Skeletal muscle satellite cell (primary cell): ENCODE data around the gene ERCC6L2.

Experiments used
- H3K27me3 ChIP-seq: 2 replicates; pipeline ENCODE4 v1.7.0; 2013; ENCODE audit warnings: low read length; ENCODE audit not compliant: control insufficient read depth, insufficient read depth
- H3K36me3 ChIP-seq: 2 replicates; pipeline ENCODE4 v1.7.0; 2013; ENCODE audit warnings: mild to moderate bottlenecking, control low read depth, low read length; ENCODE audit not compliant: insufficient read depth
- H3K4me1 ChIP-seq: 2 replicates; pipeline ENCODE4 v1.7.0; 2013; ENCODE audit warnings: low read length; ENCODE audit not compliant: control insufficient read depth, insufficient read depth
- H3K4me2 ChIP-seq: 2 replicates; pipeline ENCODE4 v1.7.0; 2013; ENCODE audit warnings: mild to moderate bottlenecking, low read length
- H3K4me3 ChIP-seq: 2 replicates; pipeline ENCODE4 v1.7.0; 2013; ENCODE audit warnings: low read length
- H3K9ac ChIP-seq: 2 replicates; pipeline ENCODE4 v1.7.0; 2013; ENCODE audit warnings: mild to moderate bottlenecking, low read depth, low read length, moderate library complexity
- H3K9me3 ChIP-seq: replicated peaks from 2 replicates; pipeline ENCODE4 v1.7.0; 2013; ENCODE audit warnings: mild to moderate bottlenecking, control low read depth, low read length

The ERCC6L2 gene

DNA sequence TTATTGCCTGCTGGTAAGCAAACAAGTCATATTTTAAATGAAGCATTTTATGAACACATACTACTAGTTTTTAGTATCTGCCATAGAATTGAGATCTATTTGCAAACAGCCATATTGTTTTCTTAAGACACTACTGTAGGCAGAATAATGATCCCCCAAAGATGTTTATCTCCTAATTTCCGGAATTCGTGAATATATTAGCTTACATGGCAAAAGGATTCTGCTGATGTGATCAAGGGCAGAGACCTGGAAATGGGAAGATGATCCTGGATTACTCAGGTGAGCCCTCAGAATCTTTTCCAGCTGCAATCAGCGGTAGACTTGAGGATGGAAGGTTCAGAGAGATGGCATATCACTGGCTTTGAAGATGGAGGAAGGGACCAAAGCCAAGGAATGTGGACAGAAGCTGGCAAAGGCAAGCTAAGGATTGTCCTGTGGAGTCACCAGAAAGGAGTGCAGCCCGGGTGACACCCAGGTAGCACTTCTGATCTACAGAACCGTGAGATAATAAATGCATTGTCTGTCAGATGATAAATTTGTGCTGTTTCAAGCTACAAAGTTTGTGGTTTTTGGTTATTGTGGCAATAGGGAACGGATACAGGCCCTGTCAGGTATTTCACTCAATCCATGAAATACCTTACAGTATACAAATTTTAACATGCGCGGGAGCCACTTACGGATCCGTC, 1.0 kb upstream of the ERCC6L2 start:
- Histone ChIP-seq H3K4me2 (no peak overlapping the region), H3K9ac (no peak overlapping the region), H3K4me1 (peaks cover 12% of the 10 kb centered on the region), H3K9me3 (no peaks in the 10 kb centered on the region), H3K36me3 (no peaks in the 10 kb centered on the region), H3K4me3 (no peak overlapping the region), H3K27me3 (no peaks in the 10 kb centered on the region)

DNA sequence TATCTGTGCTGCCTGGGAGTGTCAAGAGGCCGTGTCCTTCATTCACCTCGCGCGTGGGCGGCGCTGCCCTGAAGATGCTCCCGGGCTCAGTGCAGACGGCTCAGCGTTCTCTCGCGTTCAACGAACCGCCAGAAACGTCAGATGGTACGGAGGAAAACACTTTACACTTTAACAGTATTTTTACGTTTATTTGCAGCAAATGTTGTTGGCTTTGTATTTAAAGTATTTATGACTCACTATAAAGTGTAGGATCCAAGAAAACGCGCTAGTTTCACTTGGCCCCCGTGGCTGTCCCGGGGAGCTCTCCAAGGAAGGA, 544 bp upstream of the ERCC6L2 start:
- no peaks in the 10 kb centered on the region for H3K9me3 ChIP-seq
- no peaks in the 10 kb centered on the region for H3K36me3 ChIP-seq
- no peaks in the 10 kb centered on the region for H3K27me3 ChIP-seq
- H3K4me1 ChIP-seq = peaks cover 17% of the 10 kb centered on the region
- H3K4me2 ChIP-seq = no peak overlapping the region
- no peak overlapping the region for H3K4me3 ChIP-seq
- no peak overlapping the region for H3K9ac ChIP-seq

DNA sequence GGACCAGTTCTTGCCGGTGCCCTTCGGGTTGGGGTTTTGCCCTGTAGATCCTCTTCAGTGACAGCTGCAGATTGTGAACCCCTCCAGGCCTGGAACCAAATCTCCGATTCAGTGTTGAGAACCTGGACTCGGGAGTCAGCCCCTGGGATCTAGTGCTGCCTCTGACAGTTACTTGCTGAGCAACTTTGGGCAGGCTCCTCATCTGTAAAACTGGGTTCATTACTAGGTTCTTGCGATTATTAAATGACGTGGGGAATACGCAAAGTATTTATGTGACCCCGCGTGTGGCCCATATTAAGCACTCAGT, 600 bp downstream of the ERCC6L2 start:
- H3K4me1 ChIP-seq = peaks cover 26% of the 10 kb centered on the region
- peaks cover 2% of the 10 kb centered on the region for H3K36me3 ChIP-seq
- no peak overlapping the region for H3K9ac ChIP-seq
- no peak overlapping the region for H3K4me2 ChIP-seq
- no peak overlapping the region for H3K4me3 ChIP-seq
- no peaks in the 10 kb centered on the region for H3K9me3 ChIP-seq
- no peaks in the 10 kb centered on the region for H3K27me3 ChIP-seq

DNA sequence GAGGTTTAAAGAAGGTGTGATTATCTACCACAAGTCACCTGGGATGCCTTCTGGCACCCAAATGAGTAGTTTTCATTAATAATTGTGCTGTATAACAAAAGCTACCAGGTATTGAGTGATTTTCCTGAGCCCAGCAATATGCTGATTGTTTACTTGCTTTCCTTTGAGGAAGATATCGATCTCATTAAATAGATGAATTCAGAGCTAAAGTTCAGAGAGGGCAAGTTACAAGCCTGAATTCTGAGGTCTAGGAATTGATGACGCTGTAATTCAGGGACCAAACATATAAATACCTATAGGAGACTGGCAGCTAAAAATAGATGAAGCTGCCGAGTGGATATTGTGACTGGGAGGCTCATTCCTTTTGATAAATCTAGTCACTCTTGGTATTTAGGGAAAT, 1.1 kb downstream of the ERCC6L2 start:
- Histone ChIP-seq H3K27me3 (no peaks in the 10 kb centered on the region), H3K4me1 (peaks cover 26% of the 10 kb centered on the region), H3K9me3 (no peaks in the 10 kb centered on the region), H3K4me3 (no peak overlapping the region), H3K36me3 (peaks cover 7% of the 10 kb centered on the region), H3K4me2 (no peak overlapping the region), H3K9ac (no peak overlapping the region)

DNA sequence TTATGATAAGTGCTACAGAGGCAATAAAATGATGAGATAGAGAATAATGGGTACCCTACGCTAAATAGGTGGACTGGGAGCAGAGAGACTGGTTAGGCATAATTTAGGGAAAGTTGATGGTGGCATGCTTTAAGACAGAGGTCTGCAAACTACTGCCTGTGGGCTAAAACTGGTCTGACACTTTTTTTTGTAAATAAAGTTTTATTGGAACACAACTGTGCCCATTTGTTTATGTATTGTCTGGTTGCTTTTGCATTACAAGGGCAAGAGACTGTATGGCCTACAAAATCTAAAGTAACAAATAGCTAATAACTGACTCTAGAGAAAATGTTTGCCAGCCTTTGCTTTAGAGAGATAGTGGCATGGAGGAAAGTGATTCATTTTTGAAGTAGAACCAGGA, 2.5 kb downstream of the ERCC6L2 start:
- no peak overlapping the region for H3K4me3 ChIP-seq
- no peaks in the 10 kb centered on the region for H3K9me3 ChIP-seq
- H3K27me3 ChIP-seq = no peaks in the 10 kb centered on the region
- peaks cover 26% of the 10 kb centered on the region for H3K4me1 ChIP-seq
- no peak overlapping the region for H3K9ac ChIP-seq
- H3K4me2 ChIP-seq = no peak overlapping the region
- peaks cover 19% of the 10 kb centered on the region for H3K36me3 ChIP-seq

DNA sequence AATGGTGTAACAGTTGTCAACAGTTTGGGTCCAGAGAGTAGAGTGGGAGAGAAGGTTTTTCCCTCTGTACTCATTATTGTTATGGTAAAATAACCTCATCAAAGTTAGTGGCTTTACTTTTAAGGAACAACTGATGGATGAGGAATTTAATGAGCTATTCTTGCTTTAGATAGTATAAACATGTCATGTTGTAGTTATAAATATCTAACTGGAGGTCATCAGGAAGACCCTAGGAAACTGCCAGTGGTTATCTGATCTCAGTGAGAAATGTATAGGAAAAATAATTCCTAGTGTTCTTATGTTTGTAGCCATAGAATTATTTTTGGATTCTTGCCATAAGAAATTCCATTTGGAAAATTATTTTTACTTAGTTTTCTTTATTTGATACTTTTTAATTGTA, 4.1 kb downstream of the ERCC6L2 start:
- Histone ChIP-seq H3K36me3 (peaks cover 28% of the 10 kb centered on the region), H3K4me3 (no peak overlapping the region), H3K4me1 (peaks cover 20% of the 10 kb centered on the region), H3K4me2 (peak overlapping the region; percentile 47), H3K27me3 (no peaks in the 10 kb centered on the region), H3K9ac (peak overlapping the region; percentile 9), H3K9me3 (no peaks in the 10 kb centered on the region)

DNA sequence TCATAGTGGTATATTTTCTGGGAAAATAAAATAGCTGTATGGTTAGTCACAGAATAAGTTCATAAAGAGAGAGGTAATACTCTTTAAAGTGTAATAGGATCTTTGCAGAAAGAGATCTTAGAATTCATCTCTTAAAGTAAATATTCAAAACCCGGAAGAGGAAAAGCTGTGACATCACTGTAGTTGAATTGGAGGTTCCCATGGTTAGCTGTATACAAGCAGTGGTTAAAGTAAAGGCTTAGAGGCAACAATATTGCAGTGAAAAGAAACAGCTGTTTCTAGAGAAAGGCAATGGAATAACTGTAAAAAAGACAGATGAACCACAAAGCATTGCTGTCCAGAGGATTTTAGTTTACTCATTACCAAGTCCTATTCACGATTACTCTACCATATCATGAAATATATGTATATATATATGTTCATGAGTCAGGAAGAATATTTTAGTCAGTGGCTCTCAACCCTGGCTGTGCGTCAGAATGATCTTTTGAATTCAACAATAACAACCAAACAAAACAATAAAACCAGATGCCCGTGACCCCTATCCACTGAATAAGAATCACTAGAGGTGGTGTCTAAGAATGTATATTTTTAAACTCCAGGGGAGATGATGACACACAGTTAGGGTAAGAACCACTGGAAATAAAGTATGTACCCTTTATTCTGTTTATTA, 4.7 kb downstream of the ERCC6L2 start:
- peaks cover 18% of the 10 kb centered on the region for H3K4me1 ChIP-seq
- H3K4me2 ChIP-seq = peak overlapping the region; percentile 47
- H3K9me3 ChIP-seq = no peaks in the 10 kb centered on the region
- no peak overlapping the region for H3K4me3 ChIP-seq
- H3K27me3 ChIP-seq = no peaks in the 10 kb centered on the region
- peak overlapping the region; percentile 9 for H3K9ac ChIP-seq
- H3K36me3 ChIP-seq = peaks cover 33% of the 10 kb centered on the region

DNA sequence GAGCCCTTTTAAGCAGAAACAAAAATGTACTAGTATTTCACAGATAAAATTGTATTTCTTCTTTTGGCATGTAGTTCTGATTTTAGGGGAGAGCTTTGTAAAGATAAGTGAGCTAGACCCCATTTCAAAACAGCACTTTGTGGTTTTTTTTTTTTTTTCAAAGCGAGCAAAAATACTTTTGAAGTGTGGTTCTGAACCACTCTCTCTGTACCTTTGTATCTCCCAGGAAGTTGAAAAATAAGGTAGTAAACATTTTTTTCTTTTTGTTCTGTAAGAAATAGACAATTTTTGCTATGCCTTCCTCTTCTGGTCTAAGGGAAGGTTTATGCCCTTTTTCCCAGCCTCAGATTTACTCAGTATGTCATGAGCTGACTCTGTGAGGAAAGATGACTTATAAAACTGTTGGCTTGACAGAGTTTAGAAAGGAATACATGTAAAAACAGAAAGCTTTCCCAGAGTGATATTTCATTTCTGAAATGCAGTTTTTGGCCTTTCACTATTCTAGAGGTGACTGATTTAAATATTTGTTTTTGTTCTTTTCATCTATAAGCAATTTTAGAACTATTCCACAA, 12.5 kb downstream of the ERCC6L2 start:
- Histone ChIP-seq H3K4me1 (no peaks in the 10 kb centered on the region), H3K36me3 (peaks cover 24% of the 10 kb centered on the region), H3K9me3 (no peaks in the 10 kb centered on the region), H3K27me3 (no peaks in the 10 kb centered on the region), H3K4me3 (no peak overlapping the region), H3K4me2 (no peak overlapping the region), H3K9ac (no peak overlapping the region)

DNA sequence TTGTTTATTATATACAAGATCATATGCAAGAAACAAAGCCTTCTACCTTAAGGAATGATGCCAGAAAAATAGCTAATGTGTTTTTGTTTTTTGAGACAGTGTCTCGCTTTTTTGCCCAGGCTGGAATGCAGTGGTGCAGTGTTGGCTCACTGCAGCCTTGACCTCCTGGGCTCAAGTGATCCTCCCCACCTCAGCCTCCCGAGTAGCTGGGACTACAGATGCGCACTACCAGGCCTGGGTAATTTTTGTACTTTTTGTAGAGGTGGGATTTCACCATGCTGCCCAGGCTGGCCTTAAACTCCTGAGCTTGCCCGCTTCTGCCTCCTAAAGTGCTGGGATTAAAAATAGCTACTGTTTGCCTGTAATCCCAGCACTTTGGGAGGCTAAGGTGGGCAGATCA, 15.1 kb downstream of the ERCC6L2 start:
- Histone ChIP-seq H3K36me3 (peaks cover 6% of the 10 kb centered on the region), H3K4me1 (no peaks in the 10 kb centered on the region), H3K4me3 (no peak overlapping the region), H3K4me2 (no peak overlapping the region), H3K9ac (no peak overlapping the region), H3K9me3 (no peaks in the 10 kb centered on the region), H3K27me3 (no peaks in the 10 kb centered on the region)

DNA sequence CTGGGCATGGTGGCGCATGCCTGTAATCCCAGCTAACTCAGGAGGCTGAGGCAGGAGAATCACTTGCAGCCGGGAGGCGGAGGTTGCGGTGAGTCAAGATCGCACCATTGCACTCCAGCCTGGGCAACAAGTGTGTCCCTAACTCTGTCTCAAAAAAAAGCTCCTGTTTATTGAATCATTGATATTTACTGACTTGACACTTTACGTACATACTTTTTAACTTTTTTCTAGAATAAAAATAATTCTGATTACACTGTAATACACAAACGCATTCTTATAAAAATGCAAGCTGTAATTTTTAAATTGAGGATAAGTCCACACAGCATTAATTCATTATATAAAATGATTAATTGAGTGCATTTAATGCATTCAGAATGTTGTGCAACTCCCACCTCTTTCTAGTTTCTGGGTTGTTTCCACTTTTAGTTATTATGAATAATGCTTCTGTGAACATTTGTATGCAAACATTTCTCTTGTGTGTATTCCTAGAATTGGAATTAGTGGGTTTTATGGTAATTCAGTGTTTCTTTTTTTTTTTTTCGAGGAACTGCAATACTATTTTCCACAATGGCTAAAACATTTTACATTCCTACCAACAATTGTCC, 15.7 kb downstream of the ERCC6L2 start:
- Histone ChIP-seq H3K36me3 (peaks cover 5% of the 10 kb centered on the region), H3K4me3 (no peak overlapping the region), H3K4me1 (no peaks in the 10 kb centered on the region), H3K4me2 (no peak overlapping the region), H3K9ac (no peak overlapping the region), H3K27me3 (no peaks in the 10 kb centered on the region), H3K9me3 (no peaks in the 10 kb centered on the region)

DNA sequence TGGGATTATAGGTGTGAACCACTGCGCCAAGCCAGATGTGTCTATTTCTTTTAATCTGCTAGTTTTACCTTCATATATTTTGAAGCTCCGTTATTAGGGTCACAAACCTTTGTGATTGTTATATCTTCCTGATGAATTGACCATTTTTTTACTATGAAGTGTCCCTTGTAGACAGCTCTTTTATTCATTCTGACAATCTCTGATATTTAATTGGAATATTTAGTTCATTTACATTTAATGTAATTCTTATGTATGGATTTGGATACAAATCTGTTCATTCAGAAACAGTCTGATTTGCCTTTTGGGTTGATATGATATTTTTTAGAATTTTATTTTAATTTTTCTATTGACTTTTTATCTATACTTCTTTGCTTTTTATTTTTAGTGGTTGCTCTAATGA, 17.2 kb downstream of the ERCC6L2 start:
- Histone ChIP-seq H3K9me3 (no peaks in the 10 kb centered on the region), H3K36me3 (peaks cover 5% of the 10 kb centered on the region), H3K4me1 (no peaks in the 10 kb centered on the region), H3K4me3 (no peak overlapping the region), H3K9ac (no peak overlapping the region), H3K4me2 (no peak overlapping the region), H3K27me3 (no peaks in the 10 kb centered on the region)

DNA sequence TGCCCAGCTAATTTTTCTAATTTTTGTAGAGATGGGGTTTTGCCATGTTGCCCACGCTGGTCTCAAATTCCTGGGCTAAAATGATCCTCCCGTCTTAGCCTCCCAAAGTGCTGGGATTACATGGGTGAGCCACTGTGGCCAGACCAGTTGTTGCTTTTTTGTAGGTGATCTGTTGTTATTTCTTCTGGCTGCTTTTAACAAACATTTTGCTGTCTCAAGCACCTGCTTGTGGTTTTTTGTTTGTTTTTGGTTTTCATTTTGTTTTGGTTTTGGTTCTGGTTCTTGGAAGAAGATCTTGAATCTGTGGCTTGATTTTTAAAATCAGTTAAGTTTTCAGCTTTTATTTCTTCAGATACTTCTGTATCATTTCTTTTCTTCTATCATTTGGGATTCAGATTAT, 21.1 kb downstream of the ERCC6L2 start:
- Histone ChIP-seq H3K9me3 (no peaks in the 10 kb centered on the region), H3K36me3 (peaks cover 10% of the 10 kb centered on the region), H3K4me3 (no peak overlapping the region), H3K27me3 (no peaks in the 10 kb centered on the region), H3K4me1 (no peaks in the 10 kb centered on the region), H3K4me2 (no peak overlapping the region), H3K9ac (no peak overlapping the region)
